Left colon (tissue), 2 donors: ENCODE results near the gene ARL16. TPM values are rescaled to one million over a fixed set of nuclear protein-coding genes. Genes with fewer than 3 reads are reported as not detected.

ENCODE experiments used
- ATAC-seq: fragments of 200-7000 bp; cut with Tn5 transposase; one replicate; pipeline ENCODE4 v1.9.1; 2020; ENCODE audit warnings: mild to moderate bottlenecking, moderate library complexity
- DNase-seq, 2 donors: peaks; one replicate each; pipeline ENCODE4 v3.0.0-alpha.2; 2020
- intact Hi-C, 2 donors: fragments of 100-400 bp; cut with DNase I in 1 of 2; cut with micrococcal nuclease in 1 of 2; formaldehyde crosslinking; loops; one replicate each; pipeline versions ENCODE4 v1.11.2 to v1.14.0; 2022; cut with DNase I, micrococcal nuclease
- total RNA-seq, 2 donors: library from RNA; stranded (reverse); fragmentation: NEBNext Ultra II Directional; extraction: Animal tissue kit (Norgen Biotek cat#: 25700); gene quantifications; one replicate each; pipeline ENCODE4 v1.2.1, GENCODE V29; 2021
- donor health status: DM: no; HTN: no; CAD: no.
- donor health status: DM: yes; HTN: yes; CAD: no.

ARL16 gene
- total RNA-seq, 2 donors from 2014 or later: 14.3 to 30.5 TPM

DNA sequence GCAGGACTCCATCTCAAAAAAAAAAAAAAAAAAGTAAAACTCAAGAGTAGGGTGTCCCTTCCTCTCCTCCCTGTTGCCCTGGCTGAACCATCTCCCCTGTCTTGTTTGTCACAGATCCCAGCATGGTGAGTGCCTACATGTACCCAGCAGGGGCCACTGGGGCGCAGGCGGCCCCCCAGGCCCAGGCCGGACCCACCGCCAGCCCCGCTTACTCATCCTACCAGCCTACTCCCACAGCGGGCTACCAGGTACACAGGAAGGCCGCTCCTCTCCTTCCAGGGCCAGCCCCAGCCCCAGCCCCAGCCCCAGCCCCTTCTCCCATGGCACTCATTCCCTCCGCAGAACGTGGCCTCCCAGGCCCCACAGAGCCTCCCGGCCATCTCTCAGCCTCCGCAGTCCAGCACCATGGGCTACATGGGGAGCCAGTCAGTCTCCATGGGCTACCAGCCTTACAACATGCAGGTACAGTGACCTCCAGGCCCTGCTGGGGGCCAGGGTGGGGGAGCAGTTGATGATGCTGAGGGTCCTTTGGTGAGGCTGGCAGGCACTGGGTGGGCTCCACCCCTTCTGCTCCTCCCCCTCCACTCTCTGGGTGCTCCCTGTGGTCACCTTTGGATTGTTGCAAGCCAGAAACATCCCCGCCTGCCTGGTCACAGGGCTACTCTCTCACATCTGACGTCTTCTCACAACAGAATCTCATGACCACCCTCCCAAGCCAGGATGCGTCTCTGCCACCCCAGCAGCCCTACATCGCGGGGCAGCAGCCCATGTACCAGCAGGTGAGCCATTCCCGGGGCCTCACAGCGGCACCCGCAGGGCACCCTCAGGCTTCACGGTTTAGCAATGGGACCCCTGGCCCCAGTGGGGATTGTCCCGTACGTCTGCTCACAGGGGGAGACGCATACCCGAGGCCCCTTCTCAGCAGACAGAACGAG, 17.0 kb upstream of the ARL16 start:
- intact Hi-C loops: no loop called here
- DNase-seq (no peak), ATAC-seq (no peak)

DNA sequence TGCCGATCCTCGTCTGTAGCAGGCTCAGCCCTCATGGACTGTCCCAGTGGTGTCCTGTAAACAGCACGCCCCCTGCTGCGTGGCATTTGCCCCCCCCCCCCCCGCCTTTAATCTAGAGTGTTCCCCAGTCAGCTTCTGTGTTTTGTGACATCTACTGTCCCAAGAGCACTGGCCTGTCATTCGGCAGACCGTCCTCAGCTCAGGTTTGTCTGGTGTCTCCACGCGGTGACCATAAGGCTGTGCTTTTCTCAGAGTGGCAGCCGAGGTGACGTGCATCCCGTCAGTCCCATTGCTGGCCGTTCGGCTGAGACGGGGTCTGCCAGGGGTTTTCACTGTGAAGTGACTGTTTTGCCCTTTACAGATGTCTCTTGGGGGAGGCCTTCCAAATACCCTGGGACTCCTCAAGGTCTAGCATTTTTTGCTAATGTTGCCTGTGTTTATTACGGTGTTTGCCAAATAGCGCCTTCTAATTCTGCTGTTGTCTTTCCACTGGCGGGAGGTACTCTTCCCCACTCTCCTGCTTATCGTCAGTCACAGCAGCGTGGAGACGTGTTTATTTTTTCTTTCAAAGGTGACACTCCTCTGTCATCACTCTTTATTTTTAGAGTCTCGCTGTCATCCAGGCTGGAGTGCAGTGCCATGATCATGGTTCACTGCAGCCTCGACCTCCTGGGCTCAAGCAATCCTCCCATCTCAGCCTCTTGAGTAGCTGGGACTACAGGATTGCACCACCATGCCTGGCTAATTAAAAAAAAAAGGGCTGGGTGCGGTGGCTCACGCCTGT, 13.9 kb upstream of the ARL16 start:
- no peak for DNase-seq
- ATAC-seq: no peak
- intact Hi-C loops: no loop called here

DNA sequence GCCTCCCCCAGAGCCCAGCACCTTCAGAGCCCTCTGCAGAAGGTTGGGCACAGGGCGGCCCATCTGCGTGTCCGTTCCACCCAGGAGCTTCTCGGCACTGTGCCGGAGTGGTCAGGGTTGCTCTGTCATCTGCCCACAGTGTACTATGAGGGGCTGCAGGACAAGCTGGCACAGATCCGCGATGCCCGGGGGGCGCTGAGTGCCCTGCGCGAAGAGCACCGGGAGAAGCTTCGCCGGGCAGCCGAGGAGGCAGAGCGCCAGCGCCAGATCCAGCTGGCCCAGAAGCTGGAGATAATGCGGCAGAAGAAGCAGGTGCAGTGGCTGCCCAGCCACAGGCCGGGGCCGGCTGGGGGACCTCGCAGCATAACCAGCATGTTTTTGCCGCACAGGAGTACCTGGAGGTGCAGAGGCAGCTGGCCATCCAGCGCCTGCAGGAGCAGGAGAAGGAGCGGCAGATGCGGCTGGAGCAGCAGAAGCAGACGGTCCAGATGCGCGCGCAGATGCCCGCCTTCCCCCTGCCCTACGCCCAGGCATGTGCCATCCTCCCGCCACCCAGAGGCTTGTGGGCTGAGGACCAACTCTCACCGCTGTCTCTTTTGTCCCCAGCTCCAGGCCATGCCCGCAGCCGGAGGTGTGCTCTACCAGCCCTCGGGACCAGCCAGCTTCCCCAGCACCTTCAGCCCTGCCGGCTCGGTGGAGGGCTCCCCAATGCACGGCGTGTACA, 12.8 kb upstream of the ARL16 start:
- peak; percentile 3 for ATAC-seq
- intact Hi-C loops: no loop called here
- DNase-seq: no peak

DNA sequence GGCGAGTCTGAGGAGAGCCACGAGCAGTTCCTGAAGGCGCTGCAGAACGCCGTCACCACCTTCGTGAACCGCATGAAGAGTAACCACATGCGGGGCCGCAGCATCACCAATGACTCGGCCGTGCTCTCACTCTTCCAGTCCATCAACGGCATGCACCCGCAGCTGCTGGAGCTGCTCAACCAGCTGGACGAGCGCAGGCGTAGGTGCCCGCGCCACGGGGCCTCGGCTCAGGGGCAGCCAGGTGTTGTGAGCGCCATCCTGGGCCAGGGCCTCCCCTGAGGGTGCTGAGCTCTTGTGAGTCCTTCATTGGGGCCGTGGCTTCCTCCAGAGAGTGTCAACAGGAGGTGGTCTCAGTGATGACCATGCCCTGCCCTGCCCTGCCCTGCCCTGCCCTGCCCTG, 12.2 kb upstream of the ARL16 start:
- ATAC-seq (no peak), DNase-seq (no peak)
- intact Hi-C loops: no loop called here

DNA sequence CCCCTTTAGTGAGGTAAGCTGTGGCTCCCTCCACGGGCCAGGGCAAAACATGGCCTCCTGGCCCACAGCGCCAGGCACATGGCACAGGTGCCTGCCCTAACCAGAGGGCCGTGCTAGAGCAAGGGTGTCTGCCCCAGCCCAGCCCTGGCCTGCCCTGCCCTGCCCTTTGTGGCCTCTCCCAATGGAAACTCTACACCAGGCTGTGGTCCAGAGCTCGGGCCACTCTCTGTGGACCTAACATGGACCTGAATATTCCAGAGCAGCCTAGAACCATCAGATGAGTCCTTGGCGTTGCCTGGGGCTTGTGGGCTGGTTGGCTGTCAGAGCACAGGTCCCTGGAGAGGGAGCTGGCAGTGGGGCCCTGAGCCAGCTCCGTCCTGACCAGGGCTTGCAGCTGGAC, 11.6 kb upstream of the ARL16 start:
- peak; percentile 3 for ATAC-seq
- DNase-seq: no peak
- intact Hi-C loops: no loop called here

DNA sequence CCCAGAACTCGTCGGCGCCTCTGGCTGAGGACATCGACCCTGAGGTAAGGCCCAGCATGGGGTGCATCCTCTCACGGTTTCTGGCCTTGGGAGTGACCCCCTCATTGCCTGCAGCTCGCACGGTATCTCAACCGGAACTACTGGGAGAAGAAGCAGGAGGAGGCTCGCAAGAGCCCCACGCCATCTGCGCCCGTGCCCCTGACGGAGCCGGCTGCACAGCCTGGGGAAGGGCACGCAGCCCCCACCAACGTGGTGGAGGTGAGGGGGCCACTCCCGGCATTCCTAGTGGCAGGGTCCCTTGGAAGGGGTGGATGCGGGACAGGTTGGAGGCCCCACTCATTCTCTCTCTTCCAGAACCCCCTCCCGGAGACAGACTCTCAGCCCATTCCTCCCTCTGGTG, 11.2 kb upstream of the ARL16 start:
- DNase-seq: no peak
- intact Hi-C loops: no loop called here
- no peak for ATAC-seq

DNA sequence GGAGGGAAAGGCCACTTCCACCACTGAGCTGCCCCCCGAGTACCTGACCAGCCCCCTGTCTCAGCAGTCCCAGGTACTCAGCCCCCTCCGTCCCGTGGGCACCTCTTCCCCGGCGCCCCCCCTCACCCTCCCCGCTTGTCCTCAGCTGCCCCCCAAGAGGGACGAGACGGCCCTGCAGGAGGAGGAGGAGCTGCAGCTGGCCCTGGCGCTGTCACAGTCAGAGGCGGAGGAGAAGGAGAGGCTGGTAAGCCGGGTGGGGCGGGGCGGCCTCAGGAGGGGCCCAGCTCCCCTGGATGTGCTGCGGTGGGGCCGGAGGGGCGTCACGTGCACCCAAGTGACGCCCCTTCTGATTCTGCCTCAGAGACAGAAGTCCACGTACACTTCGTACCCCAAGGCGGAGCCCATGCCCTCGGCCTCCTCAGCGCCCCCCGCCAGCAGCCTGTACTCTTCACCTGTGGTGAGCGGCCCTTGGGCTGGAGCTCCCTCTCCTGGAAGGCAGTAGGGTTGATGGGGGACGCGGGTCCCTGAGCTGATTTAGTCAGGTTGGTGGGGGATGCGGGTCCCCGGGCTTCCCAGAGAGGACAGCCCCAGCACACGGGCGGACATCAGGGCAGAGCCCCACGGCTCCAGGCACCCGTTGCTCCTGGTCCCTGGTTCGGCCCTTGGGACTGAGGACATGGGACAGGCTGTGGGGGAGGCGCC, 10.1 kb upstream of the ARL16 start:
- DNase-seq (no peak), ATAC-seq (no peak)
- intact Hi-C loops: no loop called here

DNA sequence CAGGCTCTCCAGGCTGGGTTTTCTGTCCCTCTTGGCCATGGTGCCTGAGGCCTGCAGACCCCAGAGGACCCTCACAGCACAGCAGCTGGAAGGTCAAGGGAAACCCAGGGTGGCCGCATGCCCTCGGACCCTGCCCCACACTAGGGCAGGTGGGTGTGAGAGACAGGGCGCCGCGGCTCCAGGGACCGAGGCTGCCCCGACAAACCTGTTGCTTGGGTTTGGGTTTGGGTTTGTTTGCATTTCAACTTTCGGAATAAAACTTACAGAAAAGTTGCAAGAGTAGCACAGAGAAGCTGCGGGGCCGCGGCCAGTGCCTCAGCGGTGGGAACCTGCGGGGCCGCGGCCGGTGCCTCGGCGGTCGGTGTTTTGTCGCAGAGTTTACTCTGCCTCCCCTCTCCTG, 8.0 kb upstream of the ARL16 start:
- intact Hi-C loops: no loop called here
- ATAC-seq (no peak), DNase-seq (no peak)

DNA sequence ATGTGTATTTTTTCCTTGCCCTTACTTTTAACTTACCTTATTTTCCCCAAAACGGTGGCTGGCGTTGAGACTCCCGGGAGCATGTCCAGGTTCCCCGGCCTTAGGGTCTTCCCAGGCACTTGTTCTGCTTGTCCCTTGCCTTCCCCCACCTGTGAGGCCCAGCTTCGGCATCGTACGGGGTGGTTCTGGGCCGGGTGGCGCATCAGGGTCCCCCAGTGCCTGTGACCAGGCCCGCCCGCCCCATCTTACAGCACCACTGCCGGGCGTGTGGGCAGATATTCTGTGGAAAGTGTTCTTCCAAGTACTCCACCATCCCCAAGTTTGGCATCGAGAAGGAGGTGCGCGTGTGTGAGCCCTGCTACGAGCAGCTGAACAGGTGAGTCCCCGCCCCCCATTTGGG, 7.6 kb upstream of the ARL16 start:
- intact Hi-C loops: no loop called here
- no peak for ATAC-seq
- no peak for DNase-seq

DNA sequence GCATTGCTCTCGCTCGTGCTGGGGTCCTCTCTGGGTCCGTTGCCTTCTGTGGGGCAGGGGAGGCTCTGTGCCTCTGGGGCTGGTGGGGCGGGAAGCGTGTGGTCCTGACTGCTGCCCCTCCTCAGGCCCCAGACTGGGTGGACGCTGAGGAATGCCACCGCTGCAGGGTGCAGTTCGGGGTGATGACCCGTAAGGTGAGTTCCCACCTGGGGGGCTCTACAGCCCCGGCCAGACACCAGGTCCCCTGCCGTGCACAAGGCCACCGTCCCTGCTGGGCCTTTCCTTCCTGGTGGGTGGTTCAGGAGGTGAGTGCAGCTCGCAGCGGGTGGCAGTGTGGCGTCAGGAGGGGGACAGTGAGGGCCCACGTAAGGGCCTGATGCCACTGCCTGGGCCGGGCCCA, 7.0 kb upstream of the ARL16 start:
- ATAC-seq (no peak), DNase-seq (no peak)
- intact Hi-C loops: no loop called here

DNA sequence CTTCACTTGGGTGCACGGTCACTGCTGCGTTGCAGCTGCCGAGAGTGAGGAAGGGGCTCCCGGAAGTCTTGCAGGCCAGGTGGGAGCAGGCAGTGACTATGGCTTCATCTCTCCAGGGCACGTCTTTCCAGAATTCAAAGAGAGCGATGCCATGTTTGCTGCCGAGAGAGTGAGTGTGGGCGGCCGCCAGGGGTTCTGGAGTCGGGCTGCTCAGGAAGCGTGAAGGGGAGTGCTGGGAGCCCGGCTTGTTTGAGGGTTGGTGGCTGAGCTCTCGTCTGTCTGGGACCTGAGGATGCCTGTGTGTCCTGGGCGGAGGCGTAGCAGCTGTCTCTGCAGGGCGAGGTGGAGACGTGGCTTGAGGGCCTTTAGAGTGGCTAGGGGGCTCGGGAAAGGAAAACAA, 6.5 kb upstream of the ARL16 start:
- ATAC-seq: no peak
- intact Hi-C loops: no loop called here

DNA sequence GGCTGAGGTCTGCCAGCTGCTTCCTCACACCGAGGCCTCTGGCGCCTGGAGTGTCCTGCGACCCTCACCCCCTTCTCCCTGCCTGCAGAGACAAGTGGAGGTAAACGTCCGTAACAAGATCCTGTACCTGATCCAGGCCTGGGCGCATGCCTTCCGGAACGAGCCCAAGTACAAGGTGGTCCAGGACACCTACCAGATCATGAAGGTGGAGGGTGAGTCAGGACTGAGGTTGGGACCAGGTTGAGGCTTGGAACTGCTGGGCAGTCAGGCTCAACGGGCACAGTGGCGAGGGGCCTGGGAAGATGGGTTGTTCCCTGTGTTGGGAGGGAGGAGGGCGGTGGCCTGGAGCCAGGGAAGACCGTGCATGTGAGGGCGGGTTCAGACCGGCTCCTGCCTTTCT, 5.0 kb upstream of the ARL16 start:
- no peak for ATAC-seq
- intact Hi-C loops: no loop called here
- no peak for DNase-seq

More for the DNA sequence above, 6.5 kb upstream of the ARL16 start:
- DNase-seq: no peak

DNA sequence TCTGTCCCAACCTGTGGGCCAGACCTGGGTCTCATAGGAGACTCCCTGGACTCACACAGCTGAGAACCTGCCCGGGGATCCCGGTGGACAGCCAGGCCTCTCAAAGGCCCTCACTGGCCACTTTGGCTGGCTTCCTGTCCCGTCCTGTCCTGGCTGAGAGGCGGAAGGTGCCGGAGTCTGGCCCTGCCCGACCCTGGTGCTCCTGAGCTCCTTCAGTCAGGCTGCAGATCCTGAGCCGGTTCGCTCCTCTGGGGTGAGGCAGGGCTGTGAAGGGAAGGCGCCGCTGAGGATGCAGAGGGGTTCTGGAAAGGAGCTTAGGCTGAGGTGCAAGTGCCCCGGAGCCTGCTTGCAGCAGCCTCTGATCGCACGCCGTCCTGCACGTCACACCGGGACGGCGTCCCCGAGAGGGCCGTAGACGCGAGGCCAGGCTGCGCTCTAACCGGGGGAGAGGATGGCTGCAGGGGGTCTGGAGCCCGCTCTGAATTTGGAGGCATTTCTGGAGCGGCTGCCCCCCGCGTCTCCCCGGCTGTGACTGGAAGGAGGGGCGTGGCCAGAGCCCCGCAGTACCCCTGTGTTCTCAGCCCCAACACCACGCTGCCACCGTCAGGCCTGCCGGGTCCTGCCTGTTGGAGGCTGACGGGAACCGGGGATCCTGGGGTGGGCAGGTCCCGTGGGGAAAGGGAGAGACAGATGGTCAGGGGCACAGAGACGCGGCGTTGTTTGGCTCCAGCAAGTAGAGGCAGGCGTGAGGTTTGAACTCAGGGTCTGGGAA, 4.4 kb upstream of the ARL16 start:
- DNase-seq (no peak), ATAC-seq (no peak)
- intact Hi-C loops: no loop called here

DNA sequence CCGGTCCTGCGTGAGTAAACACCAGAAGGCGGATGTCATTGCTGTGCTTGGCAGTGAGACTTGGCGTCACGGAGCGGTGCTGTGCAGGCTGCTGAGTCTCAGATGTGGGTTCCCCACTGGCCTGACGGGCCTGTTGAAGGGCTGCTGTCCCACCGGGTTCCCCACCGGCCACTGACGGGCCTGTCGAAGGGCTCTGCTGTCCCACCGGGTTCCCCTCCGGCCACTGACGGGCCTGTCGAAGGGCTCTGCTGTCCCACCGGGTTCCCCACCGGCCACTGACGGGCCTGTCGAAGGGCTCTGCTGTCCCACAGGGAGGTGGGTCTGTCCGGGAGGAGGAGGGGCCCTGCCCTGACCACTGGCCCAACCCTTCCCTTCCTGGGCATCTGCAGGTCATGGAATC, 3.0 kb upstream of the ARL16 start:
- no peak for DNase-seq
- no peak for ATAC-seq
- intact Hi-C loops: no loop called here

DNA sequence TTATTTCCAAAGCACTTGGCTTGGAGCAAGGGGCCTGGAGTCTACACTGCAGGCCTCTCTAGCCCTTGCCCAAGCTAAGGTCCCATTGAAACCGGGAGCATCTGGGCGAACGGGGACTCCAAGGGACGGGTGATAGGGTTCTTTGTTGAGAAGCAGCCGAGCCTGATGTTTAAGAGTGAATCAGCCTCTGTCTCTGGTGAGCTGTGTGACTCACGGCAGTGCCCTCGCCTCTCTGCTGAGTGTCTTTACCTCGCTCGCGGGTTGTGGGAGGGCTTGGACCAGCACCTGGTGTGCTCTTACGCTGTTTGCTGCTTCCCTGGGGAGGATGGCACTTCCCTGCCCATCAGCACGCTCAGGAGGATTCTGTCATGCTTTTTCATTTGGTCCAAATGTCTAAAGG, 1.5 kb upstream of the ARL16 start:
- DNase-seq (no peak), ATAC-seq (no peak)
- intact Hi-C loops: no loop called here

DNA sequence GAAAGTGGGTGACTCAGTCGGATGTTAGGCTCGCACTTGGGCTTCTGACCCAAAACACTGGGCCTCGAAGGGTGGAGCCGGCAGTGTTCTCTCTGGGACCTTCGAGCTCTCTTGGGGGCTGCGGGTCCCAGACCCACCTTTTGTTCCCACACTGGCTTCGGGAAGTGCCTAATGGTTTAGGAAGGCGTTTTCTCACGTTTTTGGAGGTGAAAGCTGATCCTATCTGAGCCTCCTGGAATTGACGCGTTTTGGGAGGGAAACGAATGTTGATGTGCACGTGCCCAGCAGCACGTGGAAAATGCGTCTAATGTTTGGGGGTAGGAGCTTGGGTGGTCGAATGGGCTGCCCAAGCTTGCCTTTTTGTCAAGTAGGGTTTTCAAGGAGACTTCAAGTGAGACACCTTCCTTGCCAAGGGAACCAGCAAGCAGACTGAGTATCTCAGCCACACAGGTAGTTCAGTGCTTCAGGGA, 880 bp upstream of the ARL16 start:
- ATAC-seq: no peak

DNA sequence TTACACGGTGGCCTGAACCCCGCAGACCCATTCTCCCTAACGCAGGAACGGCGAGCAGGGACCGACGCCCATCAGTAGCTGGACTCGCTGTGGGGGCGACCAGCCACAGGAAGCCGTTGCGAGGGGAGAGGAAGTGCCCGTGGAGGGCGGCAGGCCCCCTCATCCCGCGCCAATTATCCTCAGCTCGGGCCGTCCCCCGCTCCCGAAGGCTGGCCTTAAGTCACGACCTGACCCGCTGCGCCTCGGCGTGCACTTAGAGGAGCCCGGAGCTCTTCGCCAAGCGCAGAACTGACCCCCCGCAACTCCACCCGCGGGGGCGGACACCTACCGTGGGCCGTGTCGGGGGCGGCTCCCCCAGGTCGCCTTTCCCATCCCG, 401 bp downstream of the ARL16 start:
- ATAC-seq (peak; percentile 32), DNase-seq (no peak)
- intact Hi-C loops: no loop called here

More for the DNA sequence above, 880 bp upstream of the ARL16 start:
- intact Hi-C loops: no loop called here
- no peak for DNase-seq

DNA sequence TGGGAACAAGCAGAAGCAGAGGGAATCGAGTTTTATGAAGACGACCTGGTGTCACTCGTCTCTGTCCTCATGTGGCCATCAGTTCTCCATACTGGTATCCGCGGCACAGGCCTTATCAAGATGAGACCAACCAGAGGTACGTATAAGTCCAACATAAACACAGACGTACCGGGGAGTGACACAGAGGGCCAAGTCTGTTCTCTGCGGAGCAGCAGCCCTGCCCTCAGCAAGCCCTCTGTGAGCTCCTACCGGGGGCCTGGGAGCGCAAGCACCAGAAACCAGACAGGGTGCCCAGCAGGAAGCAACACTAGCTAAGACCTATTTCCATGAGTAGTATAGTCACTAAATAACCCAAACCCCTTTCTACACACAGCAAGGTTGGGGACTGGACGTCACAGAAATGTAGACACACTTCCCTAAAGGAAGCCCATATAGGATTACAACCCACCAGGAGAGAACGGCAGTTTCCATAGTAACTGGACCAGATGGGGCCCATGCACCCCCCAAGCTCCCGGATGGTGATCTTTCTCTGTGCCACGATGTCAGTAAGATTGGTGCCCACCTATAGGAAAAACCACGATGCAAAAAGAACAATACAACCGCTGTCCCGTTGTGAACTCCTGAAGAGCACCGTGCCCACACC, 911 bp downstream of the ARL16 start:
- intact Hi-C loops: no loop called here
- ATAC-seq (no peak), DNase-seq (no peak)
